ENCODE data around the gene PDLIM4. TPM values are rescaled to one million over a fixed set of nuclear protein-coding genes. Genes with fewer than 3 reads are reported as not detected.

PDLIM4 gene
- total RNA-seq: 171 and 182 TPM in 2 replicates

GRCh38 chr5:132257131-132258101, at the start of gene PDLIM4:
Gene PDLIM4 (plus strand): TSS chr5:132257696. CDS start chr5:132257735, 39 bp downstream.

GRCh38 chr5:132227485-132228240, 29.8 kb upstream of the PDLIM4 start, which contains the start of gene P4HA2:
Gene P4HA2 (minus strand): TSS chr5:132227853. CDS start chr5:132218626, 9,227 bp downstream.

GRCh38 chr5:132293992-132294727, 36.7 kb downstream of the PDLIM4 start, which contains the start of gene SLC22A4:
Gene SLC22A4 (plus strand): TSS chr5:132294394. CDS start chr5:132294617, 223 bp downstream.

Other genes starting within 250 kb of the PDLIM4 start
- not detected in 2 replicates for gene ACSL6, start 246.0 kb upstream of the PDLIM4 start, total RNA-seq
- not detected in 2 replicates for gene IL3, start 197.0 kb upstream of the PDLIM4 start, total RNA-seq
- 0.25 and 2.8 TPM in 2 replicates for gene CSF2, start 183.9 kb upstream of the PDLIM4 start, total RNA-seq
- gene P4HA2, start 29.8 kb upstream of the PDLIM4 start, total RNA-seq: 53.4 and 68.9 TPM in 2 replicates
- 1.1 and 2.1 TPM in 2 replicates for gene SLC22A4, start 36.7 kb downstream of the PDLIM4 start, total RNA-seq
- gene SLC22A5, start 112.0 kb downstream of the PDLIM4 start, total RNA-seq: 9.9 and 24.8 TPM in 2 replicates
- gene IRF1, start 233.1 kb downstream of the PDLIM4 start, total RNA-seq: 22.0 and 32.7 TPM in 2 replicates

Measured in mesangial cell (primary cell).